Middle frontal gyrus (tissue), 1 donor: ENCODE results near the gene UCMA.
A peak's percentile ranks its signal among the peaks of the same experiment; 100 is the strongest.

Source experiments
- DNase-seq: peaks from one replicate; pipeline ENCODE4 v3.0.0-alpha.2; 2015; ENCODE audit warnings: low spot score; ENCODE audit errors: extremely low spot score

Gene UCMA

GRCh38 chr10:13187135-13187534 lies 47.0 kb downstream of the UCMA start:
- no peak for DNase-seq

GRCh38 chr10:13184730-13185514 lies 49.3 kb downstream of the UCMA start:
- no peak for DNase-seq

GRCh38 chr10:13184276-13184675 lies 49.9 kb downstream of the UCMA start:
- peak; percentile 14 for DNase-seq

GRCh38 chr10:13183625-13184024 lies 50.5 kb downstream of the UCMA start:
- DNase-seq: no peak

GRCh38 chr10:13182424-13182823 lies 51.8 kb downstream of the UCMA start:
- DNase-seq: no peak

- no peak for DNase-seq
Measured at GRCh38 chr10:13180788-13181187, 53.4 kb downstream of the UCMA start.

- no peak for DNase-seq
Measured at GRCh38 chr10:13173616-13174015, 60.6 kb downstream of the UCMA start.
